OCI-M1 (cell line): ENCODE measurements around the gene UQCR11.

Source experiments
- DNase-seq: peaks from one replicate; lab custom pipeline; 2025; lab: John Stamatoyannopoulos, UW

Gene UQCR11

DNA sequence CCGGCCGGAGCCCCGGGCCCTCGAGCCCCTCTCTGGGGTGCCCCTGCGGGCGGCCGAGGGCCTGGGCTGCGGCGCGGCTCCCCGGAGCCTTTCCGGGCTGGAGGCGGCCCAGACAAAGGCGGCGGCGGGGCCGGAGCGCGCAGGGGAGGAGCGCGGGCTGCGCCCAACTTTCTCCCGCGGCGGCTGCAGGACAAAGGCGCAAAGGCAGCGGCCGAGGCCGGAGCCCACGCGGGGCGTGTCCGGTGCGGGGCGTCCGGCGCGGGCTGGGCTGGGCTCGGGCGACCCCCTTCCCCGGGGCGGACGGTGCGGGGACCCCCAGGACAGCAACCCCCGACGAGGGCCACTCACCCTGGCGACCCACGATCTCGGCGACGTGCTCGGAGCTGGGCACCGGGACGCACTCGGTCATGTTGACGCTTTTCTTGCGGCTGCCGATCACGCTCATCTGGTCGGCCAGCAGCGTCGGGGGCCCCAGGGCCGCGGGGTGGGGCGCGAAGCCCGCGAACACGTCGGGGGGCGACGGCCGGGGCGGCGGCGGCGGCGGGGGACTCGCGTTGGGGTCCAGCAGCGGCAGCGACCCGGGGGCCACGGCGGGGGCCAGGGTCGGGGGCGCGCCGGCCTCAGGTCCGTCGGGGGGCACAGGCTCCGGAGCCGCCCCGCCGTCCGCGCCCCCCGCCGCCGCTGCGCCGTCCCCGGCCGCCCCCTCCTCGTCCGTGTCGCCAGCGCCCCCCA is 38.0 kb downstream of the UQCR11 start:
- DNase-seq = no peak

DNA sequence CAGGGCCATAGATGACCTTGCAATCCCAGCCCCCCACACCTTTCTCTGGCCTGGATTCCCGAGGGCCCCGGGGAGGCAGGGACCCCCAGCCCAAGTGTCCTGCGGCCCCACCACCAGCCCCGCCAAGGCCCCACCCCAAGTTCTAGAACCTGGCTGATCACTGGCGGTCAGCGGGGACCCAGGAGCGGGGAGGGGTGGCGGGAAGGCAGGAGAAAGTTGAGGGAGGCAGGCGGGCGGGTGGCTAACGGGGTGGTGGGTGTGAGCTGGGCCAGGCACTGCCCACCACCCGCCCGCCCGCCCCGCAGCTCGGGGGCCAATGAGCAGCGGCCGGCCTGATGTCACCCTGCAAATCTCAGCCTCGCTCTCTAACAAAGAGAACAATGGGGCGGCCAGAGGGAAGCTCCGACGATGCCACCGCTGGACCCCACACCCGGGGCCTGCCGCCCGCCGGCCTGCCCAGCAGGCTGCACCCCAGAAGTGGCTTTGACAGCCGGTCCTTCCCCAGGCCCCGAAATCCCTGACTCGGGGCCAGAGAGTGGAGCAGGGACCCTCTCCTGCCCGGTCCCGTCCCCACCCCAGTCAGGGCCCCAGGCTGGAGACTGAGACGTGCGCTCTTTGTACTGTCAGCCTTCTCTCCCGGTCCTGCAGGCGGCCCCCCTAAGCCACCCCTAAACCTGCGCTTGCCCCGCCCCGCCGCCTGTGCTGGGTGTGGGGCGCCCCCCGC is 38.7 kb downstream of the UQCR11 start:
- DNase-seq = no peak

DNA sequence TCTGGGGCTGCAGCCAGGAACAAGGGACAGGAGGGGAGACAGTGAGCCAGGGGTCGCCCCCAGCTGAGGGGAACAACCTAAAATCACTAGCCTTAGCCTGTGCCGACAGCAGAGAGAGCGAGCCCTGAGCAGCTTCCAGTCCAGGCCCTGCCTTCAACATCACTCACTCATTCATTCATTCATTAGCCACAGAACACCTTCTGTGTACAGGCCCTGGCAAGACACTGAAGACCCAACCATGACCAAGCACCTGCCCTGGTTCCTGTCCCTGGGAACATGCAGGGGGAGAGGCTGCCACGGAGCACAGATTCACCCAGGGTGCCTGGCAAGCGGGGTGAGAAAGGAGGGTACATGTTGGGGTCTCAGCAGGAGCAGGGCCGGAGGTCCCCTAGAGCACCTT is 42.0 kb downstream of the UQCR11 start:
- DNase-seq = no peak

DNA sequence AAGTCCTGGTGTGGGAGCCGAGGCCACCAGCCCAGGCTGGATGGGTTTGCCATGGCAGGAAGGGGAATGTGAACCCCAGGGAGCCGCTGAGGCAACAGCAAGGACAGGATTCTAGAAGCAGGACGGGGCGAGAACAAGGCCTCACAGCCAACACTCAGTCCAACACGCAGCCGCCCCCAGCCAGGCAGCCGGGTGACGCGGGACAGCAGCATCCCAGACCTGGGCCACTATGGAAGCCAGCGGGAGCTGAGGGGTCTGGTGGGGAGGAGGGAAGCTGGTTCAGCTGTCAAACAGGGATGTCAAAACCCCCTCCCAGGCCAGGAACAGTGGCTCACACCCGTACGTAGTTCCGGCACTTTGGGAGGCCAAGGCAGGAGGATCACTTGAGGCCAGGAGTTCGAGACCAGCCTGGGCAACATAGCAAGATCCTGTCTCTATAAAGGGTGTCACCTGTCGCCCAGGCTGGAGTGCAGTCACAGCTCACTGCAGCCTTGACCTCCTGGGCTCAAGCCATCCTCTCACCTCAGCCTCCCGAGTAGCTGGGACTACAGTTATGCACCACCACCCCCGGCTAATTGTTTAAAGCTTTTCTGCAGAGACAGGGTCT is 43.9 kb downstream of the UQCR11 start:
- no peak for DNase-seq

DNA sequence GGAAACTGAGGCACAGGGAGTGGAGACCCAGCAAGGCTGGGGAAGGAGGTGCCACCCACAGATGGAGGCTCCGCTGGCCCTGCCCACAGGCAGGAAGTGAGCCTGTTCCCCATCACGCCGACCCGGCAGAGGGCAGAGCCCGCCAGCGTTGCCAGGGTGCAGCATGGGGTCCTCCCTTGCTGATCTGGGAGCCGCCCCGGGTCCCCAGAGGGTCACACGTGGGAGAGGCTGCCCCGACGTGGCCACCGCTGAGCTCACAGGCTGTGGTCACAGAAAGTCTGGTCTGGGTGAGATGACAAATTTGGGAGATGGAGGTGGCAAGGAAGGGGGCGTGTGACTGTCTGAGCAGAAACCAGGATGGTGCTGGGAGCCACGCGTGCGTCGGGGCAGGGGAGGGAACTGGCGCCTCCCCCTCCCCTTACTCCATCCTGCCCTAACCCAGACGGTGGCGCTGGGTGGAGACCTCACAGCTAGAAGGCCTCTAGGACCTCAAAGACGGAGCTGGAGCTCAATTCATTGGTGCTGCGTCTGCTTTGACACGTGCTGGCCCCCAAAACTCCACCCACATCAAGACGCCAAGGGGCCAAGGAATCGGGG is 44.9 kb downstream of the UQCR11 start:
- DNase-seq = no peak

DNA sequence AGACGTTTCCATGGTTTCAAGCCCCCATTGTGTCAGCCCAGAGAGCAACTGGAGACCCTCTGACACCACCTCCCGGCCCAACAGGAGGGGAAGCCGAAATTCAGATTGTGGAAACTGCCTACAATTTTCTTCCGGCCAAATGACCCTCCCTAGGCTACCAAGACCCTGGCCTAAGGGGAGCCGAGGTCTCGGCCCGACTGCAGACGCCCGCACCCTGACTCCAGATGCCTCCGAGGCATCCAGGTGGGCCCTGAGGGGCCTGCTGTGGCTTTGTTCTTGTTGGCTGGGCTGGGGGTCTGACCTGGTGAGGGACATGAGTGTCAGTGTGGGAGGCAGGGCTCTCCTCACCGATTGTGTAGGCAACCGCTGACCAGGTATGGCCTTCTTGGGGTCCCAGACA is 46.7 kb downstream of the UQCR11 start:
- DNase-seq = no peak

DNA sequence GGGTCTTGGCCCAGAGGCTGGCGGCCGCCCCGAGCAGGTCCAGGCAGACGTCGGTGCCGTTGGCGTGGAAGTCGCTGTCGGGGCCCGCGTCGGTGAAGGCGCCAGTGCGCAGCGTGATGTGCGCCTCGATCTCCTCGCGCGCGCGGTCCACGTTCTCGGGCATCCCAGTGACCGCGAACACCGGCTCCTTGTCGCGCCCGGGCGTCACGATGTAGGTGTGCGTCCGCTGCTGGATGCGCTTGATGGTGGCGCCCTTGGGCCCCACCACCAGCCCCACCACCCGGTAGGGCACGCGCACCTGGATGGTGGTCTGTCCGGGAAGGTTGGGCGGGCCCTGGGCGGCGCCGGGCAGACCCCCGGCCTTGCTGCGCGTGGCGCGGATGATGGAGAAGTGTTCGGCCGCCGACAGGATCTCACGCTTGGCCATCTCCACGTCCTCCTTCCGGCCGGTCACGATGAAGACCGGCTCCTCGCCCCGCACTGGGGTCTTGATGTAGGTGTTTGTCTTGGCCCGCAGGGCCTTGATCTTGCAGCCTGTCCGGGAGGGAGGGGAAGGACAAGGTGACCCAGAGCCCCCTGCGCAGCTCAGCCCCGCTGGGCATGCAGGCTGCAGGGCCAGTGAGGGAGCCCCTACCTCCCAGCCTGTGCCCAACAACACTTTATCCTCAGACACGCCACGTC is 48.7 kb downstream of the UQCR11 start:
- no peak for DNase-seq

DNA sequence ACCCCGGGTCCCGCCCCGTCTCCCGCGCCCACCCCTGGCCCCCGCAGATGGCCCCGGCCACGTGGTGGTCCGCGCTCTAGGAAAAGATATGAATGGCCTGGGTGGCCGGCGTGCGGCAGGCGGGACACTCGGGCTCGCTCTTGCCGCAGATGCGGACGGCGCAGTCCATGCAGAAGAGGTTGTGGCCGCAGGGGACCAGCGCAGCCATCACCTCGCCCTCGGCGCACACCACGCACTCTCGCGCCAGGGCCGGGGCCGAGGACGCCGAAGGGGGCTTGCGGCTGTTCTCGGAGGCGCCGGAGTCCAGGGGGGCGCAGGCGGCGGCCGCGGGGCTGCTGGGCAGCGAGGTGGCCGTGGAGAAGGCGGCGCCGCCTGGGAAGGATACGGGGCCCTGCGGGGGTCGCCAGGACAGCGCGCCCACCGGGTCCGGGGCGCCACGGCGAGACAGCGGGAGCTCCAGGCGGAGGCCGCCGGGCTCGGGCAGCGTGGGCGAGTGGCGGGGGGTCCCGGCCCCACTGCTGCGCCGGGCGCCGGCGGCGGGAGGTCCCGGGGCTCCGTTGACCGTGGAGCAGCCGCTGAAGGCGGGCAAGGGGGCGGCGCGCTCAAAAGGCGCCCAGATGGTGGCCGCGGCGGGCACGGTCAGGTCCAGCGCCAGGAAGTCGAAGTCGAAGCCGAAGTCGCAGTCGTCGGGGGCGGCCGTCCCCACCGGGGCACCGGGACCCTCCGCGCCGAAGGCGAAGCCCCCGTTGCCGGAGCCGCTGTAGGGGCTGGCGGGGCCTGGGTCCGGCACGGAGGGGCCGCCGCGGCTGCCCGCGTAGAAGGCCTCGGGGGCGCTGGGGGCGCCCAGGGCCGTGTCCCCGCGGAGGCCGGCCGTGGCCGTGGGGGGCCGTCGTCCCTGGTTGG is 49.5 kb downstream of the UQCR11 start:
- no peak for DNase-seq

DNA sequence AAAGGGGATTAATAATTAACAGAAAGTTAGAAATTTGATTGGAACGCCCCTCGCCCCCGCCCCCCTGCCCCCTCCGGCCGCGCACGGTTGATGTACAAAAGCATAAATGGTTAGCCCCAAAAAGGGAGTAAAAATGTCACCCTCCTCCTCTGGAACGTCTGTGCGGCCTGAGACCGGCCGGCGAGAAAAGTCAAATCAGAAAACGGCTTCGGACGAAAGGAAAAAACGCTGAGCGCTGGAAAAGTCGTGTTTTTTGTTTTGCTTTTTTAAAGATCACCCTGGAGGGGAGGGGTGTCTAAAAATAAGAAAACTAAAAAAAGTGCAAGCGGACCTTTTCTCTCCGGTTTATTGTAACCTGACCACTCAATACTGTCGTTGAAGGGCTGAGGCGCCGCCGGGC is 50.3 kb downstream of the UQCR11 start:
- DNase-seq = no peak

DNA sequence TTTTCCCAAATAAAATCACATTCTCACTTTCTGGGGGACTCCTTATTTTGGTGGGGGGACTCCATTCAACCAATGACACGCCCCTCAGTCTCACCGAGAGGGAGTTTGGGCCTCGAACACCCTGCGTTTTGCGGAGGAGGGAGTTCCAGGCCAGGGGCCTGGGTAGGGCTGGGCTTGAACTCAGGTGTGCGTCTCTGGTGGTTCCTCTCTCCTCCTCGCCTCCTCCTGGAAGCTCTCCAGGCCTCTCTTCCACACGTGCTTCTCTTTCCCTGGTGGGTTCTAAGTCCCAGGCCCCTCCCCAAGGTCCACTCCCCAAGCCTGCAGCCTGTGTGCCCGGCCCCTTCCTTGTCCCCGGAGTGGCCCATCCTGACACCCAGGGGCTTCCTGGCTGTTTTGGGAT is 51.8 kb downstream of the UQCR11 start:
- DNase-seq = no peak

DNA sequence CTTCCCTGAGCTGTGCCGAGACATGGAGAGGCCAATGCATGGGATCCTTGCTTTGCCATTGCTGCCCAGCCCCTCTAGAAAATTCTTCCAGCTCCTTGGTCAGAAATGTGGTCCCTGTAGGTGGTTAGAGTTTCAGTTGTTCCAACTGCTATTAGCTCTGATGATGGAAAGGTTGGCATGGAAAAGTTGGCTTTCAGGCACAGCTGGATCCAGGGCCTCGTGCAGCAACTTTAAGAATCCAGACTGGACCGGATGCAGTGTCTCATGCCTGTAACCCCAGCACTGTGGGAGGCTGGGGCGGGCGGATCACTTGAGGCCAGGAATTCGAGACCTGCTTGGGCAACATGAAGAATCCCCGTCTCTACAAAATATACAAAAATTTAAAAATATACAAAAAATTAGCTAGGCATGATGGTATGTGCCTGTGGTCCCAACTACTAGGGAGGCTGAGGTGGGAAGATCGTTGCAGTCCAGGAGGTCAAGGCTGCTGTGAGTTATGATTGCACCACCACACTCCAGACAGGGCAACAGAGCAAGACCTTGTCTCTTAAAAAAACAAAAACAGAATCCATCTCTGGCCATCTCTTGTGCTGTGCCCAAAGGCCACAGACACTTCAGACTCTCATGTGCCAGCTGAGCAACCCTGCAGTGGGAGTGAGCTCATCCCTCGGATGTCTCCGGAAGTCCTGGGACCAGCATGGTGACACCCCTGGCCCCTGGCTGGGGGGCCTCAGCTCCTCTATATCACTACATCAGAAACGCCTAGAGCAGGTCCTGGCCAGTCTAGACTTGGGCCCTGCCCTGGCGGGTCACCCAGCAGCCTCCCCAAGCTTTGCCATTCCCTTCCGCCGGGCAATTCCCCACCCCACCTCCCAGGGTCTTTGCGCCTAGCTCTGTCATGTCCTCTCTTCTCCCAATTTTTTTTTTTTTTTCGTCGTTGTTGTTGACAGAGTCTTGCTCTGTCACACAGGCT is 53.9 kb downstream of the UQCR11 start:
- no peak for DNase-seq

DNA sequence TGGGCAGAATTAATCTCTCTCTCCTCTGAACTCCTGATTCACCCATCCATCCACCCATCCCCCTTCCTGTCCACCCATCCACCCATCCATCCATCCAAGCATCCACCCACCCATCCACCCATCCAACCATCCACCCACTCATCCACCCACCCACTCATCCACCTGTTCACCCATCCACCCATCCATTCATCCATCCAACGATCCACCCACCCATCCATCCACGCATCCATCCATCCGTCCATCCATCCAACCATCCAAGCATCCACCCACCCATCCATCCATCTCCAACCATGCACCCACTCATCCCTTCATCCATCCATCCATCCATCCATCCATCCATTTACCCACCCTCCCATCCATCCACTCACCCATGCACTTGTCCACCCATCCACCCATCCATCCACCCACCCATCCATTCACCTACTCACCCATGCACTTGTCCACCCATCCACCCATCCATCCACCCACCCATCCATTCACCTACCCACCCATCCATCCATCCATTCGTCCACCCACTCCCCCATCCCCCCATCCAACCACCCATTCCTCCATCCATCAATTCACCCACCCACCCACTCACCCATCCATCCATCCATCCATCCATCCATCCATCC is 55.8 kb downstream of the UQCR11 start:
- DNase-seq = no peak
